CD4-positive, alpha-beta memory T cell (primary cell): Measurements from ENCODE around the gene CCL26. TPM values are rescaled to one million over a fixed set of nuclear protein-coding genes. Genes with fewer than 3 reads are reported as not detected.
"Not testable (repeated sequence)": the region's sequence is repeated elsewhere in the genome, so short reads cannot be mapped to it uniquely, and the experiment has no call there.

ENCODE experiments used
- CTCF ChIA-PET: fragments of 350-600 bp; sonication (Branson Sonifier 250); formaldehyde crosslinking; loops from one replicate; lab custom pipeline; 2021; ENCODE audit warnings: inconsistent platforms; ENCODE audit not compliant: partially characterized antibody; lab: Charles Lee
- POLR2A ChIA-PET: fragments of 350-600 bp; sonication (Branson Sonifier 250); formaldehyde crosslinking; loops from one replicate; lab custom pipeline; 2021; ENCODE audit not compliant: partially characterized antibody; lab: Charles Lee
- DNase-seq, 5 donors: peaks; one replicate each; pipeline versions ENCODE4 v3.0.0 to v3.0.0-alpha.2; 2020 to 2022; ENCODE audit warnings: mixed read lengths in 1 of 5
- H3K27ac ChIP-seq: one replicate; pipeline ENCODE4 v1.7.0; 2013; ENCODE audit warnings: low read depth, low read length
- H3K27me3 ChIP-seq: 2 replicates; pipeline ENCODE4 v1.7.0; 2013; ENCODE audit warnings: mild to moderate bottlenecking, low read length, moderate library complexity; ENCODE audit not compliant: insufficient read depth
- H3K36me3 ChIP-seq: 2 replicates; pipeline ENCODE4 v1.7.0; 2013; ENCODE audit warnings: mild to moderate bottlenecking, low read length, moderate library complexity; ENCODE audit not compliant: insufficient read depth
- H3K4me1 ChIP-seq: 2 replicates; pipeline ENCODE4 v1.7.0; 2013; ENCODE audit warnings: mild to moderate bottlenecking, low read length, moderate library complexity; ENCODE audit not compliant: insufficient read depth
- H3K4me3 ChIP-seq, 2 donors: one replicate each; pipeline ENCODE4 v1.7.0; 2013; ENCODE audit warnings: low read length in 2 of 2, mild to moderate bottlenecking in 1 of 2
- H3K9me3 ChIP-seq, 2 donors: one replicate each; pipeline ENCODE4 v1.7.0; 2013; ENCODE audit warnings: low read length in 2 of 2, control low read depth in 1 of 2; ENCODE audit not compliant: control insufficient read depth in 1 of 2
- H3K27ac Mint-ChIP-seq, 7 donors: one replicate each; pipeline ENCODE4 v1.8.0; 2020 to 2021; ENCODE audit warnings: mixed read lengths in 7 of 7, mild to moderate bottlenecking in 6 of 7, inconsistent platforms in 3 of 7, moderate library complexity in 3 of 7
- H3K27me3 Mint-ChIP-seq, 2 donors: one replicate each; pipeline ENCODE4 v1.8.0; 2020 to 2021; ENCODE audit warnings: mixed read lengths in 2 of 2
- H3K36me3 Mint-ChIP-seq, 2 donors: one replicate each; pipeline ENCODE4 v1.8.0; 2020 to 2021; ENCODE audit warnings: mixed read lengths in 2 of 2, inconsistent platforms in 1 of 2, mild to moderate bottlenecking in 1 of 2
- H3K4me1 Mint-ChIP-seq, 4 donors: one replicate each; pipeline ENCODE4 v1.8.0; 2020 to 2021; ENCODE audit warnings: mixed read lengths in 4 of 4, mild to moderate bottlenecking in 1 of 4
- H3K4me3 Mint-ChIP-seq, 8 donors: one replicate each; pipeline ENCODE4 v1.8.0; 2020 to 2021; ENCODE audit warnings: mixed read lengths in 8 of 8, mild to moderate bottlenecking in 7 of 8, moderate library complexity in 6 of 8, inconsistent platforms in 3 of 8
- H3K9me3 Mint-ChIP-seq, 8 donors: one replicate each; pipeline ENCODE4 v1.8.0; 2020 to 2021; ENCODE audit warnings: mixed read lengths in 8 of 8, mild to moderate bottlenecking in 5 of 8, inconsistent platforms in 3 of 8, moderate library complexity in 1 of 8
- intact Hi-C: fragments of 100-400 bp; cut with micrococcal nuclease; formaldehyde crosslinking; loops from one replicate; pipeline ENCODE4 v1.15.1; 2023
- polyA plus RNA-seq, 2 donors: library from polyadenylated mRNA; unstranded; fragments of 300-500 nt; fragmentation: Illumina TruSeq; gene quantifications; one replicate each; pipeline ENCODE4 v1.2.3, GENCODE V29; 2021
- total RNA-seq, 2 experiments: library from RNA; stranded (reverse); gene quantifications; one replicate each; pipeline ENCODE4 v1.2.3, GENCODE V29; 2021

Gene CCL26
- total and polyA plus RNA-seq, 4 experiments from 2014 or later: not detected

GRCh38 chr7:75727881-75728593 lies 44.0 kb downstream of the CCL26 start:
- Histone ChIP-seq H3K9me3 (no peaks in the 10 kb centered on the region), H3K36me3 (no peaks in the 10 kb centered on the region), H3K27me3 (no peaks in the 10 kb centered on the region), H3K27ac (peak overlapping the region; percentile 30), H3K4me1 (peaks cover 29% of the 10 kb centered on the region), H3K4me3 (peak overlapping the region in 1 of 2 donors; percentile 13)
- ChIA-PET CTCF (no interaction called here), POLR2A (interaction anchor here (1.0 to 3.3 kb wide), 3 partner anchors 8 to 280 kb away, joined by 3 to 24 read pairs (median 3); partner anchors contain the start of gene HIP1)
- intact Hi-C loops: no loop called here
- no peaks in the 10 kb centered on the region for H3K36me3 Mint-ChIP-seq
- H3K27ac Mint-ChIP-seq: peak overlapping the region; percentile 67 to 92 (median 89)
- peak overlapping the region in 7 of 8 donors; percentile 51 to 86 (median 65) for H3K4me3 Mint-ChIP-seq
- H3K9me3 Mint-ChIP-seq: no peaks in the 10 kb centered on the region
- DNase-seq: peak; percentile 63 to 76 (median 71)
- H3K4me1 Mint-ChIP-seq: peaks cover 16 to 30% (median 22%) of the 10 kb centered on the region in 4 donors
- no peaks in the 10 kb centered on the region for H3K27me3 Mint-ChIP-seq

DNA sequence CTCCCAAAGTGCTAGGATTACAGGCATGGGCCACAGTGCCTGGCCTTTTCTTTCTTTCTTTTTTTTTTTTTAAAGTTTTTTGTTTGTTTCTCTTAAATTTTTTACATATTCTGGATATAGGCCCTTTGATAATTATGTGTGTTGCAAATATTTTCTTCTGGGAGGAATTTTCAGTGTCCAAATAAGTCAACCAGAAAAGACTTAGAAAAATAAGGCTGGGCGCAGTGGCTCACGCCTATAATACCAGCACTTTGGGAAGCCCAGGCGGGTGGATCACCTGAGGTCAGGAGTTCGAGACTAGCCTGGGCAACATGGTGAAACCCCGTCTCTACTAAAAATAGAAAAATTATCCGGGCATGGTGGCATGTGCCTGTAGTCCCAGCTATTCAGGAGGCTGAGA lies 44.7 kb downstream of the CCL26 start:
- intact Hi-C loops, H3K36me3 Mint-ChIP-seq, H3K27me3 Mint-ChIP-seq, H3K27me3 ChIP-seq, CTCF ChIA-PET, H3K36me3 ChIP-seq, H3K9me3 Mint-ChIP-seq, H3K4me3 ChIP-seq, H3K9me3 ChIP-seq, DNase-seq: not testable (repeated sequence)
- Histone ChIP-seq H3K4me1 (peaks cover 29% of the 10 kb centered on the region), H3K27ac (peak overlapping the region; percentile 30)
- Mint-ChIP-seq H3K27ac (peak overlapping the region in 6 of 7 donors; percentile 74 to 92 (median 86)), H3K4me3 (peak overlapping the region in 2 of 8 donors; percentile 60 to 72), H3K4me1 (peaks cover 16 to 30% (median 22%) of the 10 kb centered on the region in 4 donors)
- POLR2A ChIA-PET: interaction anchor here (1.1 to 3.3 kb wide), 2 partner anchors 11 to 281 kb away, joined by 3 to 24 read pairs; partner anchors contain the start of gene HIP1

GRCh38 chr7:75725306-75725705 lies 46.7 kb downstream of the CCL26 start:
- Histone ChIP-seq H3K36me3 (no peaks in the 10 kb centered on the region), H3K4me3 (no peak overlapping the region), H3K4me1 (peaks cover 29% of the 10 kb centered on the region), H3K9me3 (no peaks in the 10 kb centered on the region), H3K27me3 (no peaks in the 10 kb centered on the region), H3K27ac (no peak overlapping the region)
- CTCF ChIA-PET: no interaction called here
- Mint-ChIP-seq H3K27me3 (no peaks in the 10 kb centered on the region), H3K27ac (no peak overlapping the region), H3K9me3 (no peaks in the 10 kb centered on the region), H3K4me3 (no peak overlapping the region), H3K36me3 (no peaks in the 10 kb centered on the region), H3K4me1 (peaks cover 16 to 29% (median 22%) of the 10 kb centered on the region in 4 donors)
- intact Hi-C loops: no loop called here
- POLR2A ChIA-PET: no interaction called here
- no peak for DNase-seq

GRCh38 chr7:75723444-75723843 lies 48.6 kb downstream of the CCL26 start:
- H3K4me1 ChIP-seq: peaks cover 13% of the 10 kb centered on the region
- H3K27me3 Mint-ChIP-seq: no peaks in the 10 kb centered on the region
- POLR2A ChIA-PET: no interaction called here
- H3K36me3 Mint-ChIP-seq: peaks cover 0 to 4% of the 10 kb centered on the region in 2 donors
- no peaks in the 10 kb centered on the region for H3K9me3 ChIP-seq
- no peak overlapping the region for H3K4me3 ChIP-seq
- H3K9me3 Mint-ChIP-seq: no peaks in the 10 kb centered on the region
- H3K27ac Mint-ChIP-seq: peak overlapping the region in 2 of 7 donors; percentile 11 to 52
- H3K27ac ChIP-seq: no peak overlapping the region
- H3K4me3 Mint-ChIP-seq: no peak overlapping the region
- H3K27me3 ChIP-seq: no peaks in the 10 kb centered on the region
- CTCF ChIA-PET: no interaction called here
- H3K36me3 ChIP-seq: no peaks in the 10 kb centered on the region
- intact Hi-C loops: no loop called here
- DNase-seq: no peak
- H3K4me1 Mint-ChIP-seq: peaks cover 7 to 12% (median 9%) of the 10 kb centered on the region in 4 donors

DNA sequence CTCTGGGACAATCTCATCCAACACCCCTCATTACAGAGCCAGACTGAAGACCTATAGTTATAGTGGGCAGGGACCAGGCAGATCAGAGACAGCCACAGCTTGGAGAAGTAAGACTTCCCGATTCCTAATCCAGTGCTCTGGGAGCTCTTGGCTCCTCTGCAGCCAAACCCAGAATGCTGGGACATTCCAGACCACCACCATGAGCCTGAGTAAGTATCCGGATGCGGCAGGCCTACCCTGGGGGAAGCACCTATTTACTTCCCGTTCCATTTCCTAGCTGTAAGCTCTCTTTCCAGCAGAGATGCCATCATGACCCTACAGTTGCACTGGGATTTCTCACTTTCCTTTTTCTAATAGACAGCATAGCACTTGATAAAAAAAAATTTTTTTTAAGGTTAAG lies 49.6 kb downstream of the CCL26 start:
- POLR2A ChIA-PET: no interaction called here
- H3K27ac ChIP-seq: no peak overlapping the region

DNA sequence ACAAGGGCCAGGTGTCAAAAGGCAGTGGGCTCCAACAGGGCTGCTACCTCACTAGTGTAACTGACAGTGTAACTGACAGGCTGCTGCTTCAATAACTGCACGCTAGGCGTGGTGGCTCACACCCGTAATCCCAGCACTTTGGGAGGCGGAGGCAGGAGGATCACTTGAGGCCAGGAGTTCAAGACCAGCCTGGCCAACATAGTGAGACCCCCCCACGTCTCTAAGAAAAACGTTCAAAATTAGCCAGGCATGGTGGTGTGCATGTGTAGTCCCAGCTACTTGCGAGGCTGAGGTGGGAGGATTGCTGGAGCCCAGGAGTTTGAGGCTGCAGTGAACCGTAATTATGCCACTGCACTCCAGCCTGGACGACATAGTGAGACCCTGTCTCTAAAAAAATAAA lies 50.1 kb downstream of the CCL26 start:
- DNase-seq, H3K27ac ChIP-seq, intact Hi-C loops, H3K9me3 Mint-ChIP-seq, H3K27me3 Mint-ChIP-seq, H3K27ac Mint-ChIP-seq, H3K4me1 ChIP-seq, H3K4me3 ChIP-seq, H3K9me3 ChIP-seq, H3K4me1 Mint-ChIP-seq, H3K36me3 Mint-ChIP-seq, H3K27me3 ChIP-seq, POLR2A ChIA-PET, H3K4me3 Mint-ChIP-seq, H3K36me3 ChIP-seq: not testable (repeated sequence)
- CTCF ChIA-PET: interaction anchor here (0.9 kb wide), 1 partner anchor 40 kb away, joined by 3 read pairs; no protein-coding TSS in a partner anchor

More for the DNA sequence above, 49.6 kb downstream of the CCL26 start:
- Mint-ChIP-seq H3K27me3 (no peaks in the 10 kb centered on the region), H3K9me3 (no peaks in the 10 kb centered on the region), H3K4me3 (no peak overlapping the region), H3K36me3 (peaks cover 0 to 5% of the 10 kb centered on the region in 2 donors), H3K4me1 (peaks cover 0 to under 1% (median under 1%) of the 10 kb centered on the region in 4 donors), H3K27ac (no peak overlapping the region)
- H3K36me3 ChIP-seq: no peaks in the 10 kb centered on the region
- CTCF ChIA-PET: no interaction called here
- intact Hi-C loops: no loop called here
- no peaks in the 10 kb centered on the region for H3K9me3 ChIP-seq
- DNase-seq: no peak
- H3K27me3 ChIP-seq: no peaks in the 10 kb centered on the region
- no peak overlapping the region for H3K4me3 ChIP-seq
- peaks cover 2% of the 10 kb centered on the region for H3K4me1 ChIP-seq

DNA sequence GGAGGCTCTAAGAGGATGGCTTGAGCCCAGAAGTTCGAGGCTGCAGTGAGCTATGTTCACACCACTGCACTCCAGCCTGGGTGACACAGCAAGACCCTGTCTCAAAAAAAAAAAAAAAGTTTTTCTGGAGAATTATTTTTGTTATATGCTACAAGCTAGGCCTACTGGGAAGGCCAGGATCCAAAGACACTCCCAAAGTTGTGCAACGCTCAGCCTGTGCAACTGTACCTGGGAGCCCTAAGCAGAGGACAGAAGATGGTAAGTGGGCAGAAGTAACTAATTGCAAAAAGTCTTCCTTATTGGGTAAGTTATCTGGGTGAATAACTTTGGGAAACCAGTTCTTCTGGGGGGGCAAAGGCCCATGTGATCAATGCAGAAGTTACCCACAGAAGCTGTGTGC lies 50.6 kb downstream of the CCL26 start:
- Histone ChIP-seq H3K27me3 (no peaks in the 10 kb centered on the region), H3K27ac (no peak overlapping the region), H3K36me3 (no peaks in the 10 kb centered on the region), H3K4me1 (no peaks in the 10 kb centered on the region), H3K4me3 (no peak overlapping the region), H3K9me3 (no peaks in the 10 kb centered on the region)
- POLR2A ChIA-PET: no interaction called here
- CTCF ChIA-PET: interaction anchor here (0.9 to 1.4 kb wide), 2 partner anchors 13 to 41 kb away, joined by 3 read pairs; no protein-coding TSS in a partner anchor
- intact Hi-C loops: no loop called here
- Mint-ChIP-seq H3K27me3 (no peaks in the 10 kb centered on the region), H3K4me1 (no peaks in the 10 kb centered on the region), H3K36me3 (peaks cover 0 to 8% of the 10 kb centered on the region in 2 donors), H3K4me3 (no peak overlapping the region), H3K27ac (no peak overlapping the region), H3K9me3 (no peaks in the 10 kb centered on the region)
- no peak for DNase-seq
